GM19351 (cell line): ENCODE measurements around the gene FXYD5.

Experiments used
- ATAC-seq: cut with Tn5 transposase; IDR thresholded peaks from one replicate; pipeline ENCODE4 v1.9.1; 2021; ENCODE audit warnings: mild to moderate bottlenecking, moderate library complexity; ENCODE audit not compliant: unreplicated experiment

The FXYD5 gene

GRCh38 chr19:35211545-35212230 lies 57.2 kb downstream of the FXYD5 start:
- ATAC-seq, result no peak

- ATAC-seq, result no peak
These were observed 57.7 kb downstream of the FXYD5 start for GRCh38 chr19:35212241-35212640.

- peak; percentile 55 for ATAC-seq
These were observed 59.4 kb downstream of the FXYD5 start for GRCh38 chr19:35213663-35214632.

GRCh38 chr19:35214766-35215422 lies 60.4 kb downstream of the FXYD5 start:
- ATAC-seq, result no peak

GRCh38 chr19:35216016-35216832 lies 61.7 kb downstream of the FXYD5 start:
- ATAC-seq, result no peak

GRCh38 chr19:35216833-35217648 lies 62.5 kb downstream of the FXYD5 start:
- ATAC-seq, result no peak

GRCh38 chr19:35217649-35217990 lies 63.1 kb downstream of the FXYD5 start:
- ATAC-seq, result no peak

- no peak for ATAC-seq
These were observed 64.5 kb downstream of the FXYD5 start for GRCh38 chr19:35219008-35219407.
